ENCODE measurements around the gene SPATA31D1. TPM values are rescaled to one million over a fixed set of nuclear protein-coding genes. Genes with fewer than 3 reads are reported as not detected.

The SPATA31D1 gene
- total and polyA plus RNA-seq, 2 donors (not counting 3 experiments of a cell fraction or from before 2014, with no cell fraction given): not detected

DNA sequence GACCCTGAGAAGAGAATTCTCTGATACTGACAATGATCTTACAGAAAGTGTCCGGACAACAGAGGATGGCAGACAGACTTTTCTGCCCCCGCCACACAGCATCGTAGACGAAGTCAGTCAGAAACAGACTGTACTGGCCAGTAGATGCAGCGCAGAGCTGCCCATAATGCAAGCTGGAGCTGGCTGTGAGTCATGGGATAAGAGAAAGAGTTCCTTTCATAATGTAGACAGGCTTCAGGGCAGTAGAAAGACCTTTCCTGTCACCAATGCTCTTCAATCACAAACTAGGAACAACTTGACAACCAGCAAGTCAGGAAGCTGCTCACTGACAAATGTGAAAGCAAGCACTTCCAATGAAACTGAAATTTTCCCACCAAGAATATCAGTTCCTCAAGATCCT, 5.1 kb downstream of the SPATA31D1 start:
- no TSS peak for BruUV-seq (replicated peaks)

More for the DNA sequence above, 5.1 kb downstream of the SPATA31D1 start:
- H3K27me3 ChIP-seq (ENCODE audit: control insufficient read depth in 2 of 2, insufficient read depth in 2 of 2, low read length in 2 of 2): no peaks in the 10 kb centered on the region
- TF ChIP-seq FOS (IDR thresholded peaks at IDR 0.05; ENCODE audit: borderline replicate concordance, insufficient read depth, low read length): no peak
- TF ChIP-seq EZH2 (IDR thresholded peaks at IDR 0.05; ENCODE audit: borderline replicate concordance, low read depth, low read length, severe bottlenecking): no peak
- no peak for TF ChIP-seq POLR2AphosphoS5 (IDR thresholded peaks at IDR 0.05; ENCODE audit: insufficient read depth, low read depth, low read length)
- TF ChIP-seq MYC (IDR thresholded peaks at IDR 0.05; ENCODE audit: low read depth, low read length): no peak
- TF ChIP-seq, protein P1, sequence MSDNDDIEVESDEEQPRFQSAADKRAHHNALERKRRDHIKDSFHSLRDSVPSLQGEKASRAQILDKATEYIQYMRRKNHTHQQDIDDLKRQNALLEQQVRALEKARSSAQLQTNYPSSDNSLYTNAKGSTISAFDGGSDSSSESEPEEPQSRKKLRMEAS (IDR thresholded peaks at IDR 0.05; ENCODE audit: insufficient read depth, insufficient read length): no peak
- TF ChIP-seq GATA2 (IDR thresholded peaks at IDR 0.05; ENCODE audit: insufficient read depth, insufficient read length, low read depth, low read length): no peak
- TF ChIP-seq, protein P2, sequence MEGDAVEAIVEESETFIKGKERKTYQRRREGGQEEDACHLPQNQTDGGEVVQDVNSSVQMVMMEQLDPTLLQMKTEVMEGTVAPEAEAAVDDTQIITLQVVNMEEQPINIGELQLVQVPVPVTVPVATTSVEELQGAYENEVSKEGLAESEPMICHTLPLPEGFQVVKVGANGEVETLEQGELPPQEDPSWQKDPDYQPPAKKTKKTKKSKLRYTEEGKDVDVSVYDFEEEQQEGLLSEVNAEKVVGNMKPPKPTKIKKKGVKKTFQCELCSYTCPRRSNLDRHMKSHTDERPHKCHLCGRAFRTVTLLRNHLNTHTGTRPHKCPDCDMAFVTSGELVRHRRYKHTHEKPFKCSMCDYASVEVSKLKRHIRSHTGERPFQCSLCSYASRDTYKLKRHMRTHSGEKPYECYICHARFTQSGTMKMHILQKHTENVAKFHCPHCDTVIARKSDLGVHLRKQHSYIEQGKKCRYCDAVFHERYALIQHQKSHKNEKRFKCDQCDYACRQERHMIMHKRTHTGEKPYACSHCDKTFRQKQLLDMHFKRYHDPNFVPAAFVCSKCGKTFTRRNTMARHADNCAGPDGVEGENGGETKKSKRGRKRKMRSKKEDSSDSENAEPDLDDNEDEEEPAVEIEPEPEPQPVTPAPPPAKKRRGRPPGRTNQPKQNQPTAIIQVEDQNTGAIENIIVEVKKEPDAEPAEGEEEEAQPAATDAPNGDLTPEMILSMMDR (IDR thresholded peaks at IDR 0.05; ENCODE audit: extremely low read depth in 1 of 2, insufficient read depth in 1 of 2, low read depth in 1 of 2, low read length in 2 of 2): no peak
- TF ChIP-seq POLR2A (IDR thresholded peaks at IDR 0.05; ENCODE audit: low read depth, low read length): no peak
- no peak for TF ChIP-seq JUN (IDR thresholded peaks at IDR 0.05; ENCODE audit: borderline replicate concordance, insufficient read depth, insufficient read length, low read depth)
- H3K9me1 ChIP-seq (replicated peaks; ENCODE audit: control insufficient read depth, extremely low read depth, insufficient read depth, low read length): no peaks in the 10 kb centered on the region
- FAIRE-seq: no peak
- H3K4me1 ChIP-seq (ENCODE audit: control insufficient read depth, extremely low read depth, insufficient read depth, low read length): no peaks in the 10 kb centered on the region
- ChIA-PET POLR2A (no interaction called here), CTCF (no interaction called here)
- H3K79me2 ChIP-seq (ENCODE audit: control insufficient read depth, insufficient read depth, low read length): no peaks in the 10 kb centered on the region
- no peak overlapping the region for H2AFZ ChIP-seq (ENCODE audit: low read depth, low read length)
- no peak overlapping the region for H3K9ac ChIP-seq (replicated peaks; ENCODE audit: extremely low read depth, insufficient read depth, low read length)
- H3K4me3 ChIP-seq (replicated peaks in 1 of 3; ENCODE audit: insufficient read depth in 1 of 3, low read depth in 1 of 3, low read length in 3 of 3): no peak overlapping the region
- H3K27ac ChIP-seq (ENCODE audit: insufficient read depth, low read depth, low read length): no peak overlapping the region
- no peak for DNase-seq (ENCODE audit: low read depth, low spot score)
- intact Hi-C loops (cut with micrococcal nuclease) (no loop called here), dilution Hi-C loops (cut with MboI; ENCODE audit: extremely low pct_ligation_motif_present, low sequenced_read_pairs) (no loop called here)
- H4K20me1 ChIP-seq (replicated peaks; ENCODE audit: control insufficient read depth, extremely low read depth, insufficient read depth, low read length): no peaks in the 10 kb centered on the region
- H3K9me3 ChIP-seq (replicated peaks; ENCODE audit: control insufficient read depth, insufficient read depth, low read length): no peaks in the 10 kb centered on the region
- no peak overlapping the region for H3K4me2 ChIP-seq (ENCODE audit: insufficient read depth, low read length)
- H3K36me3 ChIP-seq (ENCODE audit: control insufficient read depth in 2 of 2, extremely low read depth in 1 of 2, insufficient read depth in 2 of 2, low read length in 2 of 2): no peaks in the 10 kb centered on the region

Data from endothelial cell of umbilical vein (primary cell).